SU-DHL-6 (cell line): Measurements from ENCODE around the gene YWHAQ.

Experiments
- H2AFZ ChIP-seq: fragments of 200-600 bp; sonication (generic); 2 replicates; pipeline ENCODE4 v1.6.1; 2014; ENCODE audit warnings: low read depth, mild to moderate bottlenecking, moderate library complexity, mixed read lengths, antibody characterized with exemption, low read length; ENCODE audit not compliant: severe bottlenecking
- H3F3A ChIP-seq: fragments of 200-600 bp; shearing (Covaris generic); 2 replicates; pipeline ENCODE4 v1.6.0; 2016; ENCODE audit warnings: antibody characterized with exemption, mild to moderate bottlenecking; ENCODE audit not compliant: insufficient read depth
- H3K27ac ChIP-seq: fragments of 200-600 bp; sonication (generic); 2 replicates; pipeline ENCODE4 v1.5.1; 2016; ENCODE audit warnings: low read depth, mild to moderate bottlenecking, low read length, moderate library complexity, mixed read lengths
- H3K27me3 ChIP-seq: fragments of 200-600 bp; sonication (generic), shearing (Covaris generic); 2 replicates; pipeline ENCODE4 v1.6.0; 2014; ENCODE audit warnings: mild to moderate bottlenecking, low read length
- H3K36me3 ChIP-seq: fragments of 200-600 bp; sonication (generic); 2 replicates; pipeline ENCODE4 v1.6.1; 2014; ENCODE audit warnings: mild to moderate bottlenecking, low read length, mixed read lengths
- H3K4me2 ChIP-seq: fragments of 300-600, 200-600 bp; shearing (Covaris generic), sonication (generic); 2 replicates; pipeline ENCODE4 v1.6.0; 2014; ENCODE audit warnings: low read length, low read depth, mild to moderate bottlenecking; ENCODE audit not compliant: poor library complexity, severe bottlenecking
- H3K4me3 ChIP-seq: fragments of 200-600 bp; sonication (generic); 2 replicates; pipeline ENCODE4 v1.5.1; 2014; ENCODE audit warnings: antibody characterized with exemption, low read length, mild to moderate bottlenecking, mixed read lengths; ENCODE audit not compliant: insufficient read depth, poor library complexity, severe bottlenecking
- H3K79me2 ChIP-seq: fragments of 200-600 bp; sonication (generic); 2 replicates; pipeline ENCODE4 v1.6.1; 2014; ENCODE audit warnings: mild to moderate bottlenecking, low read length, moderate library complexity; ENCODE audit not compliant: insufficient read depth
- H3K9ac ChIP-seq: fragments of 200-600 bp; sonication (generic); 2 replicates; pipeline ENCODE4 v1.7.0; 2014; ENCODE audit warnings: mild to moderate bottlenecking, low read length
- H3K9me2 ChIP-seq: fragments of 200-600 bp; sonication (generic); replicated peaks from 2 replicates; pipeline ENCODE4 v1.6.1; 2014; ENCODE audit warnings: low read length; ENCODE audit not compliant: insufficient read depth
- H3K9me3 ChIP-seq: fragments of 200-600 bp; sonication (generic); 2 replicates; pipeline ENCODE4 v1.6.1; 2014; ENCODE audit warnings: low read length, mixed read lengths; ENCODE audit not compliant: insufficient read depth
- H4K20me1 ChIP-seq: fragments of 200-600 bp; sonication (generic); 2 replicates; pipeline ENCODE4 v1.6.1; 2014; ENCODE audit warnings: low read depth, mild to moderate bottlenecking, antibody characterized with exemption, low read length, moderate library complexity, mixed read lengths
- EZH2phosphoT487 ChIP-seq: fragments of 200-600 bp; sonication (generic), shearing (Covaris generic); conservative IDR thresholded peaks from 2 replicates; pipeline ENCODE4 v1.6.1; 2018; ENCODE audit warnings: mild to moderate bottlenecking, antibody characterized with exemption, low read length, moderate library complexity, mixed read lengths
- TF ChIP-seq, protein P1 (sequence below): fragments of 200-600 bp; sonication (generic); IDR thresholded peaks from one replicate; pipeline ENCODE4 v1.5.1; 2017; ENCODE audit warnings: antibody characterized with exemption, mild to moderate bottlenecking, low read length, moderate library complexity; ENCODE audit not compliant: insufficient read depth, poor library complexity, severe bottlenecking

Gene YWHAQ

DNA sequence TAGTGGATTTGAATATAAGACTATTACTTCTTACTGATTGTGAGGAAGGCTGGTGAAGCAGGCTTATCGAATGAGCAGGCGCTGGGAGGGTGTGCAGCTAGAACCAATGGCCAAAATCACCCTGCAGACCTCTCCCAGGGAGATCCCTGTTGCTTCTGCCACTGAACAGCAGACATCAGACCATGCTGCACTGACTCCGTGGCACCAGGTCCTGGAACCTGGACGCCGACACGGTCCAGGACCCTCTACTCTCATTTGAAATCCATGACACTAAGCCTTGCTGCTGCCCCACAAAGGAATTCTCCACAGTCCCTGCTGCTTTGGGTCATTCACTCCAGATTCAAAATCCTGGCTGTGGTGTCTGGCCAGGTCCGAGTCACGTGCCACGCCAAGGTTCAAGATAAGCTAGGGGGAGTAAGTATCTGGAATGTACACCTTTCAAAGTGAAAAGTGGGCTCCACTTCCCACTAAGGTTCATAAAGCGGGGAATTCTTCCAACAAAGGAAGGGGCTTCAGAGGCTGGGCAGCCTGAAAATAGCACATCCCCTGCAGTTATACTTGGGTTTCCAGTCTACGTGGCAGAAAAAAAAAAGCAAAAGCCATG is 9.0 kb upstream of the YWHAQ start:
- no peak overlapping the region for H3K4me3 ChIP-seq
- H2AFZ ChIP-seq: no peak overlapping the region
- TF ChIP-seq EZH2phosphoT487: no peak
- H3F3A ChIP-seq: no peaks in the 10 kb centered on the region
- no peaks in the 10 kb centered on the region for H3K27me3 ChIP-seq
- no peak overlapping the region for H3K27ac ChIP-seq
- no peak overlapping the region for H3K9ac ChIP-seq
- no peaks in the 10 kb centered on the region for H3K9me2 ChIP-seq
- no peaks in the 10 kb centered on the region for H3K36me3 ChIP-seq
- no peaks in the 10 kb centered on the region for H3K79me2 ChIP-seq
- no peaks in the 10 kb centered on the region for H3K9me3 ChIP-seq
- no peaks in the 10 kb centered on the region for H4K20me1 ChIP-seq
- H3K4me2 ChIP-seq: no peak overlapping the region

DNA sequence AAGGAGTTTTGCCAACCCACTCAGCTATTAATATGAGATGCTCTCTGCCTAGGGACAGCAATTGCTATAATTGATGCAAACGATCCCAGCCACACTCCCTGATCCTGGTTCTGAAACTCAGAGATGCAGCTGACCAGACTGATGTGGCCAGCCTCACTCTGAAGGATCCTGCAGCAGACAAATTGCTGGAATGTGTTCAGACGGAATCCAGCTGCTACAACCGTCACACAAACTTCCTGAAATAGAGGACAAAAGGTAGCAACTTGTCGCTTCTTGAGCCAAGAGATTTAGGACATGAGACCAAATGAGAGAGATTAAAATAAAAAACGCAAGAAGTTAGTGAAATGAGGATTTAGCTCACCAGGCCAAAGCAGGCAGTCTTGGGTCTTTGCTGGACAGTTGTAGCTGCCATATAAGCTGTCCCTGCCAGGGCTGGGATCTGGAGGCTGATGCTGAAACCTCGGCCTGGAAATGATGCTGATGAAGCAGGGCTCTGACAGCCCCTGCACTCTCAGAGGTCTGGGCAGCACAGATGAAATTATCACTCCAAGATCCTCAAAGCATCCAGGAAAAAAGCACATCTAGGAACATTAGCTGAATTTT is 8.3 kb upstream of the YWHAQ start:
- H3K9me2 ChIP-seq: no peaks in the 10 kb centered on the region
- no peaks in the 10 kb centered on the region for H3K79me2 ChIP-seq
- no peak overlapping the region for H3K9ac ChIP-seq
- no peaks in the 10 kb centered on the region for H3K27me3 ChIP-seq
- no peaks in the 10 kb centered on the region for H4K20me1 ChIP-seq
- H3K36me3 ChIP-seq: no peaks in the 10 kb centered on the region
- TF ChIP-seq EZH2phosphoT487: no peak
- TF ChIP-seq, protein P1, sequence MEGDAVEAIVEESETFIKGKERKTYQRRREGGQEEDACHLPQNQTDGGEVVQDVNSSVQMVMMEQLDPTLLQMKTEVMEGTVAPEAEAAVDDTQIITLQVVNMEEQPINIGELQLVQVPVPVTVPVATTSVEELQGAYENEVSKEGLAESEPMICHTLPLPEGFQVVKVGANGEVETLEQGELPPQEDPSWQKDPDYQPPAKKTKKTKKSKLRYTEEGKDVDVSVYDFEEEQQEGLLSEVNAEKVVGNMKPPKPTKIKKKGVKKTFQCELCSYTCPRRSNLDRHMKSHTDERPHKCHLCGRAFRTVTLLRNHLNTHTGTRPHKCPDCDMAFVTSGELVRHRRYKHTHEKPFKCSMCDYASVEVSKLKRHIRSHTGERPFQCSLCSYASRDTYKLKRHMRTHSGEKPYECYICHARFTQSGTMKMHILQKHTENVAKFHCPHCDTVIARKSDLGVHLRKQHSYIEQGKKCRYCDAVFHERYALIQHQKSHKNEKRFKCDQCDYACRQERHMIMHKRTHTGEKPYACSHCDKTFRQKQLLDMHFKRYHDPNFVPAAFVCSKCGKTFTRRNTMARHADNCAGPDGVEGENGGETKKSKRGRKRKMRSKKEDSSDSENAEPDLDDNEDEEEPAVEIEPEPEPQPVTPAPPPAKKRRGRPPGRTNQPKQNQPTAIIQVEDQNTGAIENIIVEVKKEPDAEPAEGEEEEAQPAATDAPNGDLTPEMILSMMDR: no peak
- H3K27ac ChIP-seq: no peak overlapping the region
- H3K4me2 ChIP-seq: no peak overlapping the region
- H3K4me3 ChIP-seq: no peak overlapping the region
- H3F3A ChIP-seq: no peaks in the 10 kb centered on the region
- no peak overlapping the region for H2AFZ ChIP-seq
- no peaks in the 10 kb centered on the region for H3K9me3 ChIP-seq

DNA sequence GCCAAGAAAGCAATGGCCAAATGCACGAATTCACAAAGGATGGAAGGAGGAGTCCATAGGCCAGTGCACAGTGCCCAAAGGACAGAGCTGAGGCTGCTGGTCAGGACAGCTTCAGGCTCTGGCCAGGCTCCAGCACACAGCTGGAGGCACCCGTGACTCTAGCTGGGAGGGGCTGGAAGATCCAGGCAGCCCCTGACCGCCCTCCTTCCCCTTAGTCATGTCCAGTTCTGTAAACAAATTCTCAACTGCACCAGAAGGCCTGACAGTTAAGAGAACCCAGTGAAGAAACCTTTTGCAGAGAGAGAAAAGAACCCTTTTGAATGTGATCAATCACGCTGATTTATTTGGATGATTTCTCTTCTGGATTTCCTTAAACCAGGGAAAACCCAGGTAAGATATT is 7.7 kb upstream of the YWHAQ start:
- H3K36me3 ChIP-seq: no peaks in the 10 kb centered on the region
- no peaks in the 10 kb centered on the region for H3K27me3 ChIP-seq
- no peak overlapping the region for H2AFZ ChIP-seq
- no peaks in the 10 kb centered on the region for H3K9me2 ChIP-seq
- H3F3A ChIP-seq: no peaks in the 10 kb centered on the region
- no peak overlapping the region for H3K4me3 ChIP-seq
- H3K9ac ChIP-seq: no peak overlapping the region
- no peaks in the 10 kb centered on the region for H3K79me2 ChIP-seq
- no peak overlapping the region for H3K4me2 ChIP-seq
- H3K9me3 ChIP-seq: no peaks in the 10 kb centered on the region
- TF ChIP-seq EZH2phosphoT487: no peak
- TF ChIP-seq, protein P1: no peak
- H3K27ac ChIP-seq: no peak overlapping the region
- H4K20me1 ChIP-seq: no peaks in the 10 kb centered on the region

DNA sequence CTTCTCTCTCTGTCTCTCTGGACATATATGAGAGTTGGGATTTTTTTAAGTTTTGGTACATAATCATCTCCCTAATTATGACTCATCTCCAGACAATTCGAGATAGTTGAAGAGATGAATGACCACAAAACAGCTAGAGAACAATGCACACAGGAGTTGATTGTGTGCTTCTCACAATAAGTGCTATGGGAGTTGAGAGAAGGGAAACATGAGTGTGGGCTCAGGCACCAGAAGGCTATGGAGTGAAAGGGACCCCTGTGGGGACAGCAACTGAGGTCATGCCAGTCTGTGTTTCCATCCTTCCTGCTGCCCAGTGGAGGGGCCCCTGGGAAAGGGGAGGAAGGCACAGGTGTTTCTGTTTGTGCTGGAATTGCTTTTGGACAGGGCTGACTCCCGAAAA is 6.5 kb upstream of the YWHAQ start:
- H4K20me1 ChIP-seq: no peaks in the 10 kb centered on the region
- no peak overlapping the region for H3K4me3 ChIP-seq
- H3K79me2 ChIP-seq: no peaks in the 10 kb centered on the region
- H2AFZ ChIP-seq: no peak overlapping the region
- H3K36me3 ChIP-seq: no peaks in the 10 kb centered on the region
- H3F3A ChIP-seq: no peaks in the 10 kb centered on the region
- no peak overlapping the region for H3K9ac ChIP-seq
- H3K27ac ChIP-seq: no peak overlapping the region
- H3K27me3 ChIP-seq: no peaks in the 10 kb centered on the region
- no peak for TF ChIP-seq EZH2phosphoT487
- TF ChIP-seq, protein P1: no peak
- H3K9me2 ChIP-seq: no peaks in the 10 kb centered on the region
- H3K9me3 ChIP-seq: 0 out of 2 replicates have a peak, but pooled peaks cover 2% of the 10 kb centered on the region
- no peak overlapping the region for H3K4me2 ChIP-seq
